22Rv1 (cell line): ENCODE results near the gene AP1S3.

Source experiments
- ZFX ChIP-seq: fragments of 450-650 bp; IDR thresholded peaks from 2 replicates; pipeline ENCODE4 v1.6.1; 2017; ENCODE audit warnings: antibody characterized with exemption, borderline replicate concordance
- TF ChIP-seq, protein P1 (sequence below): fragments of 450-650 bp; IDR thresholded peaks from 2 replicates; pipeline ENCODE4 v1.5.1; 2017; ENCODE audit warnings: mild to moderate bottlenecking

DNA sequence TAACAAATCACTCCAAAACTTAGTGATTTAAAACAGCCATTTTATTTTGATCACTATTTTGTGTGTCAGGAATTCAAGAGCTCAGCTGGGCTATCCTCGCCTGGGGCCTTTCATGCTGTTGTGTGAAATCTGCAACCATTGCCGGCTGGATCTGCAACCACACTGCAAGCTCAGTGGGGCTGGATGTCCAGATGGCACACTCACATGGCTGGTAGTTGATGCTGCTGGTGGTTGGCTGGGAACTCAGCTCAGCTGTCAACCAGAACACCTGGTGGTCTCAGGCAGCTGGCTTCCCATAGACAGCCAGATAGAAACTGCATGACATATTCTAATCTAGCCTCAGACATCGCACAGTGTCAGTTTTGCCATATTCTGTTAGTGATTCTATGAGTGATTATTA, 30.6 kb upstream of the AP1S3 start:
- TF ChIP-seq, protein P1, sequence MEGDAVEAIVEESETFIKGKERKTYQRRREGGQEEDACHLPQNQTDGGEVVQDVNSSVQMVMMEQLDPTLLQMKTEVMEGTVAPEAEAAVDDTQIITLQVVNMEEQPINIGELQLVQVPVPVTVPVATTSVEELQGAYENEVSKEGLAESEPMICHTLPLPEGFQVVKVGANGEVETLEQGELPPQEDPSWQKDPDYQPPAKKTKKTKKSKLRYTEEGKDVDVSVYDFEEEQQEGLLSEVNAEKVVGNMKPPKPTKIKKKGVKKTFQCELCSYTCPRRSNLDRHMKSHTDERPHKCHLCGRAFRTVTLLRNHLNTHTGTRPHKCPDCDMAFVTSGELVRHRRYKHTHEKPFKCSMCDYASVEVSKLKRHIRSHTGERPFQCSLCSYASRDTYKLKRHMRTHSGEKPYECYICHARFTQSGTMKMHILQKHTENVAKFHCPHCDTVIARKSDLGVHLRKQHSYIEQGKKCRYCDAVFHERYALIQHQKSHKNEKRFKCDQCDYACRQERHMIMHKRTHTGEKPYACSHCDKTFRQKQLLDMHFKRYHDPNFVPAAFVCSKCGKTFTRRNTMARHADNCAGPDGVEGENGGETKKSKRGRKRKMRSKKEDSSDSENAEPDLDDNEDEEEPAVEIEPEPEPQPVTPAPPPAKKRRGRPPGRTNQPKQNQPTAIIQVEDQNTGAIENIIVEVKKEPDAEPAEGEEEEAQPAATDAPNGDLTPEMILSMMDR = no peak
- TF ChIP-seq ZFX = no peak
